ENCODE data around the gene TMEM26. TPM values are rescaled to one million over a fixed set of nuclear protein-coding genes. Genes with fewer than 3 reads are reported as not detected.

Gene TMEM26
- total RNA-seq, 4 donors from 2014 or later: 0.13 to 0.29 (median 0.17) TPM; not detected in 1

- H3K27ac ChIP-seq (replicated peaks in 1 of 4): no peak overlapping the region
- TF ChIP-seq POLR2AphosphoS5 (IDR thresholded peaks at IDR 0.05) (no peak), CTCF (IDR thresholded peaks at IDR 0.05) (no peak), EP300 (IDR thresholded peaks at IDR 0.05) (no peak), POLR2A (IDR thresholded peaks at IDR 0.05; ENCODE audit: low read depth) (no peak)
Measured at GRCh38 chr10:61455656-61456055, 2.5 kb upstream of the TMEM26 start.

GRCh38 chr10:61454541-61454940 lies 1.4 kb upstream of the TMEM26 start:
- Histone ChIP-seq H3K27me3 (peaks cover 0 to 28% (median 0%) of the 10 kb centered on the region in 4 donors), H3K36me3 (no peaks in the 10 kb centered on the region), H3K27ac (replicated peaks in 1 of 4) (no peak overlapping the region), H3K4me3 (no peak overlapping the region), H3K9me3 (no peaks in the 10 kb centered on the region), H3K4me1 (peaks cover 11 to 21% (median 18%) of the 10 kb centered on the region in 4 donors)
- intact Hi-C loops (cut with DNase I): no loop called here
- TF ChIP-seq POLR2AphosphoS5 (IDR thresholded peaks at IDR 0.05) (no peak), CTCF (IDR thresholded peaks at IDR 0.05) (no peak), POLR2A (IDR thresholded peaks at IDR 0.05; ENCODE audit: low read depth) (no peak), EP300 (IDR thresholded peaks at IDR 0.05) (no peak)
- whole genome bisulfite sequencing: 85% methylated on average over 4 of the region's 4 CpGs
- no peak for DNase-seq (ENCODE audit: extremely low spot score)

More at GRCh38 chr10:61455656-61456055, 2.5 kb upstream of the TMEM26 start:
- peaks cover 0 to 28% (median 0%) of the 10 kb centered on the region in 4 donors for H3K27me3 ChIP-seq
- no peak overlapping the region for H3K4me3 ChIP-seq
- intact Hi-C loops (cut with DNase I): no loop called here
- peaks cover 11 to 21% (median 18%) of the 10 kb centered on the region in 4 donors for H3K4me1 ChIP-seq
- WGBS: 89% methylated on average over 8 of the region's 8 CpGs
- no peak for DNase-seq (ENCODE audit: extremely low spot score)
- no peaks in the 10 kb centered on the region for H3K36me3 ChIP-seq
- no peaks in the 10 kb centered on the region for H3K9me3 ChIP-seq

- DNase-seq (ENCODE audit: extremely low spot score): no peak
- peaks cover 11 to 21% (median 18%) of the 10 kb centered on the region in 4 donors for H3K4me1 ChIP-seq
- no peaks in the 10 kb centered on the region for H3K9me3 ChIP-seq
- 31% methylated on average over 28 of the region's 28 CpGs for WGBS
- H3K36me3 ChIP-seq: no peaks in the 10 kb centered on the region
- TF ChIP-seq POLR2A (IDR thresholded peaks at IDR 0.05; ENCODE audit: low read depth) (no peak), POLR2AphosphoS5 (IDR thresholded peaks at IDR 0.05) (no peak), EP300 (IDR thresholded peaks at IDR 0.05) (no peak), CTCF (IDR thresholded peaks at IDR 0.05) (no peak)
- intact Hi-C loops (cut with DNase I): no loop called here
- H3K27me3 ChIP-seq: peaks cover 0 to 28% (median 0%) of the 10 kb centered on the region in 4 donors
- H3K27ac ChIP-seq (replicated peaks in 1 of 4): no peak overlapping the region
- H3K4me3 ChIP-seq: peak overlapping the region; percentile 55 to 67 (median 58)
Measured at GRCh38 chr10:61452151-61452651, 980 bp downstream of the TMEM26 start.

GRCh38 chr10:61451357-61451756 lies 1.8 kb downstream of the TMEM26 start:
- Histone ChIP-seq H3K27me3 (peaks cover 0 to 28% (median 0%) of the 10 kb centered on the region in 4 donors), H3K9me3 (no peaks in the 10 kb centered on the region), H3K4me1 (peaks cover 11 to 21% (median 18%) of the 10 kb centered on the region in 4 donors), H3K4me3 (no peak overlapping the region), H3K36me3 (no peaks in the 10 kb centered on the region), H3K27ac (replicated peaks in 1 of 4) (no peak overlapping the region)
- intact Hi-C loops (cut with DNase I): no loop called here
- 88% methylated on average over 3 of the region's 3 CpGs for WGBS
- TF ChIP-seq CTCF (IDR thresholded peaks at IDR 0.05) (no peak), POLR2AphosphoS5 (IDR thresholded peaks at IDR 0.05) (no peak), POLR2A (IDR thresholded peaks at IDR 0.05; ENCODE audit: low read depth) (no peak), EP300 (IDR thresholded peaks at IDR 0.05) (no peak)
- DNase-seq (ENCODE audit: extremely low spot score): no peak

Data from esophagus muscularis mucosa (tissue), 4 donors.